Kidney glomerular epithelial cell (primary cell): ENCODE data around the gene NINJ1.

Source experiments
- DNase-seq: peaks from one replicate; lab custom pipeline; 2025; lab: John Stamatoyannopoulos, UW

NINJ1 gene

GRCh38 chr9:93134015-93134739, at the start of gene NINJ1:
NINJ1 (minus strand) TSS chr9:93134251; CDS start chr9:93134217, 34 bp downstream.
- peak; percentile 31 for DNase-seq

GRCh38 chr9:93183131-93183662, 49.1 kb upstream of the NINJ1 start:
- no peak for DNase-seq

DNA sequence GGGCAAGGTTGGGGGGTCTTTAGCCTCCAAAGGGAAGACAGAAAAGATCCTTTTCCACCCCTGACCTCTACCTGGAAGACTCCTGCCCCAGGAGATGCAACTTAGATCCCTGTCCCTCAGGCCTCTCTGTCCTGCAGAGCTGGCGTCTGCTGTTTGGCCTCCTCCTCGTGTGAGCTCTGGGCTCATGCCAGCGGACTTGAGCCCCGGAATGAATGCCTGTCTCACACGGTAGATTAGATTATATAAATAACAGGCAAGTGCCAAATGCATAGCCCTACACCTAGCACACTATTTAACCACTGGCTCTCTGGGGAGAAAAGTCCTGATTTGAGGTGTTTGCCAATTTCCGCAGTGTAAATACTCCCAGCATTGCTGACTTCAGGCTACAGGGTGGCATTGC, 48.5 kb upstream of the NINJ1 start:
- DNase-seq: no peak

DNA sequence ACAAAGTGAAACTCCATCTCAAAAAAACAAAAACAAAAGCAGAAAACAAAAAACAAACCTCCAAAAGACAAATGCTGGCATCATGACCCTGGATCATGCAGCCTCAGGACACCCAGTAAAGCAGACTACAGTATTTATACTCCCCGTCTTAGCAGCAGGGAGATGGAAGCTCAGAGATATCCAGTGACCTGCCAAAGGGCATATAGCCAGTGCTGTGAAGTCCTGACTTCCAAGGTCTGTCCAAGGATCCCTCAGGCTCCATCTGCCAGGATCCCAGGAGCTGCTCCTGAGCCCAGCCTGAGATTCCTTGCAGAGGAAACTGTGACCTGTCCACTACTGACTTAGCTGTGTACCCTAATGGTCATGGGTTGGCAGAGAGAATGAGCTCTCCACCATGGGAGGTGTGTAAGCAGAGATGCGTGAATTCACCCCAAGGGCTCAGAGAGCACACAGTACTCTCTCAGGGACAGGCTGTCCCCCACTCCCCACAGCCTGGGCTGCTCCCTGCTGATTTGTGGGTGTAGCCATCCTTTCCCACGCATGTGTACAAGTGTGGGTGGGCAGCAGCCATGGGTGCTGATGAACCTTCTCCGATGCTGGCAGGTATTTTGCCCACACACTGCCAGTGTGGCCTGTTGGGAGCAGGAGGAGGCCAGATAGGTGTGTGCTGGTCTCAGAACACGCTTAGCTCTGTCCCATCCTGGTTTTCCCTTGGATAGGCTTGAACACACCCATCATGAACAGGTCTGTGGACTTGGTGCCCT, 47.8 kb upstream of the NINJ1 start:
- DNase-seq: no peak

- no peak for DNase-seq
Measured at GRCh38 chr9:93180938-93181337, 46.9 kb upstream of the NINJ1 start.

DNA sequence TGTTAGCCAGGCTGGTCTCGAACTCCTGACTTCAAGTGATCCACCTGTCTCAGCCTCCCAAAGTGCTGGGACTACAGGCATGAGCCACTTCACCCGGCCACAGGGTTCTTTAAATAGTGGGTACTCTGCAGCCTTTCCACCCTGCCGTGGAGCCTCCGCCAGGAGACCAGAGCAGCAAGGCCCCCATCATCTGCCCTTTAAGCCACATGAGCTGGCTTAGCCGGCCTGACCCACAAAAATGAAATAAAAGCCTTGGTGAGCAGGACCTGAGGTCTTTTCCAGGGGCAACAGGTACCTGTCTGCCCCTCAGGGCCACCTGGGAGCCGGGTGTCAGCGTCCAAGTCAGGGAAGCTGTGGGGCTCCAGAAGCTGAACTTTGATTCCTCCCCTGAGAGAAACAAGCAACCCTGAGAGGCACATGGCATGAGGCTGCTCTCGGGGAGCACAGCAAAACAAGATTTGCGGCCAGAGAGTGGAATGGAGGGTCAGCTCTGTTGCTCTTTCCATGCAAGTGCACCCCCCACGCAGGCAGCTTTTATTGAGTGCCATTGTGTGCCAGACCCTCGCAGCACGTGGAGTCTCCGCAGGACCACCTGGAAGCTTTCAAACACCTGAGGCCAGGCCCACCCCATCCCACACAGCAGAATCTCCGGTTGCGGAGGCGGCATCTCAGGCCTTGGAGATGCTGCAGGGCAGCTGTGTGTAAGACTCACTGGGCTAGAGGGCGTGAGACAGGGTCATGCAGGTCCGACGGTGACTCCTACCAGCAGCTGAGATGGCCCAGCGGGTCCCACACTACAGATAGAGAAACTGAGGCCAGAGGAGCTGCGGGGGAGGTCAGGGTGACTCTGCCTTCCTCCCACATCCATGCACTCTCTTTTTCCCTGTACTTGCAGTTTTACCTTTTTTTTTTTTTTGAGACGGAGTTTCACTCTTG, 45.1 kb upstream of the NINJ1 start:
- no peak for DNase-seq

DNA sequence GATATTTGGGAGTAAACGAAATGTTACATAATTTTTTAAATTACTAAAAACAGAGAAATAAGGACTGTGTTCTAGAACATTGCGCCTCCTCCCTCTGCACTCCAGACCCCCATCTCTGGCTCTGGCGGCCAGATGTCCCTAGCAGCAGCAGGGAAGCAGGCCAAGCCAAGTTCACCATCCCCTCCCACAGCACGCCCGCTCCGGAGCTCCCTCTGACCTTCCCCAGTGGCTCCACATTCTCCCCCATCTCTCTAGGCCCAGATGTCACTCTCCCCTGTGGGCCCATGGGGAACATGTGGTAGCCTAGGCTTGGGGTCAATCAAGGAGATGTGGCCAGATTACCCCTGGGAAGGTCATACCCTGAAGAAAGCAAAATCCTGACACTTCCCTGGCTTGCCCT, 43.6 kb upstream of the NINJ1 start:
- DNase-seq: no peak

DNA sequence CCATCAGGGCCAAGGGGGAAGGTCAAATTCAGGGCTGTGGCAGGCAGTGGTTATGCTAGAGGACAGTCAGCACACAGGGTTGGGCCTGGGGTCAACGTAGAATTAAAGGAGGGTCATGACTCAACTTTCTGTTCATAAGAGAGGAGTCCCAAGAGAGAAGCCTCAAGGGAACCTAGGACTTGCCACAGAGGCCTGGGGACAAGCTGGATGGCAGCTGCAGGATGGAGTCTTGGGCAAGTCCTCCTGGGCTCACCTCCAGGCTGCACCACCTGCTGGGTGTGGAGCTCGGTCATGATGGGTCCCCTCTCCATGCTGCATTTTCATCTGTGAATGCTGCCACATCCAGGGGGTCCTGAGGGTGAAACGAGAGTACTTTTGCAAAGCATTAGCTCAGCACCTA, 40.9 kb upstream of the NINJ1 start:
- DNase-seq: no peak

GRCh38 chr9:93173365-93174051, 39.5 kb upstream of the NINJ1 start:
- no peak for DNase-seq

DNA sequence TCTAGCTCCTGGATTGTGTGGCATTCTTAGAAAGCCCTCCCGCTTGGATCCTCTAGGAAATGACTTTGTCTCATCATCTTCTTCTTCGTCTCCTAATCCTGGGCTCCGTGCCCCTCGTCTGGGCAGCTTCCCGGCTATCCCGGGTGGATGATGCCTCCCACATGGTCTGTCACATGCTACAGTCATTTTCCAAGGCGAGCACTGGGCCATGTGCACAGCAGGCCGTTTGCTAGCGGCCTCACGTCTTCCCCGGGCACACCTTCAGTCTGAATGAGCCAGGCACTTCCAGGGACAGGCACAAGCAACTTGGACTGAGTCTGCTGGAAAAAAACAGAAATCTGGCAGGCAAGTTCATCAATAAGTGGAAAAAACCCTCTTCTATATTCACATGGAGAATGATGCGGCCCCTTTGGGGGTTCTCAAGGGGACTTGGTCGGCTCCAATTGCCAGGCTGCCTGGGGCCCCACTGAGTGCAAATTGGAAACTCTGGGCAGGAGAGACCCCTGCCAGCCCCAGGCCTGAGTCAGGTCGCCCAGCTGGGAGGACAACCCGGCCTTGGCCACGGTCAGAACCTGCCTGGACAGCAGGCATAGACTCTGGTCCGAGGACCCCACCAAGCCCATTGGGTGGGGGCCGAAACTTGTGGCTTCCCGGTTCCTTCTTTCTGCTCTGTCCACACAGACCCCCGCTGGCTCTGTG, 38.8 kb upstream of the NINJ1 start:
- no peak for DNase-seq

DNA sequence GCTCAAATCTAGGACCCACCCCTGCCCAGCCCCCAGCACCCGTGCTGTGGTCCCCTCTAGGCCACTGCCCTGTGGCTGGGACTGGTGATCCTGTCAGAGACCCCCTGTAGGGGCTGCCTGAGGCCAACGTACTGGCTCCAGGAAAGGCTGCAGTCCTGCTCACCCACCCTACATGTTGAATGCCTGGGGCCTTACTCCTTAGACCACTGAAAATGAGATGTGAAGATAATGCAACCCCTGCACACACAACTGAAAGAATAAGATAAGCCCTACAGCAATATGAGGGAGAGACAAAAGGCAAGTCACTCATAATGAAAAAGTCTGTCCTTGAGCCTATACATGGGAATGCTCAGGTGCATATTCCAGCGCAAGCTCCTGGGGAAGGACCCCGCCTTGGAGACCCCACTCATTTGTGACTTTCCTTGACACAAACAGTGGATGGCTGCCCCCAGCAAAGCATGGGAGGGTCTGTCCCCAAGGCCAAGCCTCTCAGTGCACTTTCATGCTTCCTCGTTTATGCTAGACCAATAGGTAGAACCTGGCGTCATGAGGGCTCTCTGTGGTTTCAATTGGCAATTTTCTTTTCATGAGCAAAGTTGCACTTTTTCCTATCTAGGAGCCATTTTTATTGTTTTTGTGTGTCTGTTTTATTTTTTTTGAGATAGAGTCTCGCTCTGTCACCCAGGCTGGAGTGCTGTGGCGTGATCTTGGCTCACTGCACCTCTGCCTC, 37.4 kb upstream of the NINJ1 start:
- DNase-seq: no peak

GRCh38 chr9:93170571-93170970, 36.5 kb upstream of the NINJ1 start:
- no peak for DNase-seq

- DNase-seq: no peak
Measured at GRCh38 chr9:93169444-93169843, 35.4 kb upstream of the NINJ1 start.

- no peak for DNase-seq
Measured at GRCh38 chr9:93168581-93168980, 34.5 kb upstream of the NINJ1 start.

GRCh38 chr9:93167838-93168237, 33.8 kb upstream of the NINJ1 start:
- no peak for DNase-seq

DNA sequence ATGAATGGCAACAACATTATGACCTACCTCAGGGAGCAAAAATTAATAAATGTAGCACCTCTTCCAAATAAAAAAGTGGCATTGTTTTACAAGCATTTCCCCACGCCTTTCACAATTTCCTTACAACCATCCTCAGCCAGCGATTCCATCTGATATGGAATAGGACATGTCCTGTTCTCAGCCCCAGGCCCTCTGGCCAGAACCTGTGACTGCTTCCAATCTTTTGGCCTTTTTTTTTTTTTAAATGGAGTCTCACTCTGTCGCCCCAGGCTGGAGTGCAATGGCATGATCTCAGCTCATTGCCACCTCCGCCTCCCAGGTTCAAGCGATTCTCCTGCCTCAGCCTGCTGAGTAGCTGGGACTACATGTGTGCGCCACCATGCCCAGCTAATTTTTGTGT, 33.1 kb upstream of the NINJ1 start:
- no peak for DNase-seq

GRCh38 chr9:93166699-93167098, 32.6 kb upstream of the NINJ1 start:
- DNase-seq: no peak

GRCh38 chr9:93164085-93164484, 30.0 kb upstream of the NINJ1 start:
- DNase-seq: no peak

- DNase-seq: no peak
Measured at GRCh38 chr9:93161786-93162562, 27.9 kb upstream of the NINJ1 start.
